ENCODE measurements around the gene RIBC2.
"Not testable (repeated sequence)": the region's sequence is repeated elsewhere in the genome, so short reads cannot be mapped to it uniquely, and the experiment has no call there.

GRCh38 chr22:45449442-45449841 lies 35.9 kb downstream of the RIBC2 start:
- not testable (repeated sequence) for TF ChIP-seq CTCF, POLR2A, POLR2AphosphoS5 (IDR thresholded peaks at IDR 0.05)
